ENCODE data around the gene KCNQ1OT1. TPM values are rescaled to one million over a fixed set of nuclear protein-coding genes. Genes with fewer than 3 reads are reported as not detected.

The KCNQ1OT1 gene
- total RNA-seq, 1 experiment from 2014 or later: 2.4 TPM

DNA sequence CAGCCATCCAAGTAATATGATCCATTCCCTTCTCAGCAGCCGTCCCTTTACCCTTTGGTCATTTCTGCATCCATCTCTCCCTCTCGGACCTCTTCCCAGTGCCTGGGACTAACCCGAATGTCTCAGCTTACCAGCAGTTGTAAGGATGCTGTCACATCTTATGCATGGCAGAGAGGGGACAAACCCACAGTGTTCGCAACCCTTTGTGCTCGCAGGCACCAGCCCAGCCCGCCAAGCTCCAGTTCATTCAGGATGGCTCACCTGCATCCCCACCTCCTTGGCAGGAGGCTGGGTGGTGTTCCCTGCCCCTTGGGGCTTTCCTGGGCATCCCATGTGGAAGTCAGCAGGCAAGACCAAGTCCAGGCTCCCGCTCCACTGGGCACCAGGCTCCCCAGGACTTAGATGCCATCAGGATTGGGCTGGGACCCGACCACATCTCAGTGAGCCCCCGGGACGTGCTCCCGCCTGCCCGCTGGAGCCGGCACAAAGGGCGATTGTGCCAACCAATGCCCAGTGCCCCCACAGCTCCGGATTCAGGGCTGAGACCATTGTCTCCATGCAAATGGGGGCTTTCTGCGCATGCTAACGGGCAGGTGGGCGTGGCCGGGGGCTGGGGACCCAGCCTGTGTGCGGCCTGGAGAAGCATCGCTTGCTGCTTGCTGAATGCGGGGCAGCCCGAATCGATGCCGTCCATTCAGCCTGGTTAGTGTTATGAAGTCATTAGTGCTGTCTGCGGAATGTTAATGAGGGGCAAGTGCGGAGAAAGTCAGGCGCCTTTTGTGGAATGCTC lies 108.6 kb downstream of the KCNQ1OT1 start:
- ChIA-PET CTCF (no interaction called here), POLR2A (no interaction called here)
- Mint-ChIP-seq H3K4me3 (no peak overlapping the region), H3K9me3 (no peaks in the 10 kb centered on the region), H3K27ac (no peak overlapping the region), H3K27me3 (ENCODE audit: low read depth) (peaks cover 100% of the 10 kb centered on the region; the same call in 1 of the 2 replicates), H3K36me3 (no peaks in the 10 kb centered on the region), H3K4me1 (no peaks in the 10 kb centered on the region)
- TF ChIP-seq JAZF1 (CRISPR knock-in tag; IDR thresholded peaks at IDR 0.05) (no peak), ZNF263 (CRISPR knock-in tag; IDR thresholded peaks at IDR 0.05; ENCODE audit: low read depth) (no peak), MAX (CRISPR knock-in tag; IDR thresholded peaks at IDR 0.05) (no peak), JUN (CRISPR knock-in tag; IDR thresholded peaks at IDR 0.05) (no peak), CDX4 (CRISPR knock-in tag; IDR thresholded peaks at IDR 0.05; ENCODE audit: borderline replicate concordance) (no peak), MXD4 (CRISPR knock-in tag; IDR thresholded peaks at IDR 0.05; ENCODE audit: borderline replicate concordance) (no peak), ZNF317 (CRISPR knock-in tag; IDR thresholded peaks at IDR 0.05; ENCODE audit: borderline replicate concordance, low read depth) (no peak), CREM (CRISPR knock-in tag; IDR thresholded peaks at IDR 0.05) (no peak), RORB (CRISPR knock-in tag; IDR thresholded peaks at IDR 0.05) (no peak), SMAD4 (CRISPR knock-in tag; IDR thresholded peaks at IDR 0.05) (no peak), ZMAT4 (CRISPR knock-in tag; IDR thresholded peaks at IDR 0.05) (no peak), ERG (CRISPR knock-in tag; IDR thresholded peaks at IDR 0.05) (no peak), ZSCAN18 (CRISPR knock-in tag; IDR thresholded peaks at IDR 0.05) (no peak), TP53 (CRISPR knock-in tag; IDR thresholded peaks at IDR 0.05) (no peak), ZNF138 (CRISPR knock-in tag; conservative IDR thresholded peaks at IDR 0.05) (no peak)
- TF ChIP-seq, protein P1, sequence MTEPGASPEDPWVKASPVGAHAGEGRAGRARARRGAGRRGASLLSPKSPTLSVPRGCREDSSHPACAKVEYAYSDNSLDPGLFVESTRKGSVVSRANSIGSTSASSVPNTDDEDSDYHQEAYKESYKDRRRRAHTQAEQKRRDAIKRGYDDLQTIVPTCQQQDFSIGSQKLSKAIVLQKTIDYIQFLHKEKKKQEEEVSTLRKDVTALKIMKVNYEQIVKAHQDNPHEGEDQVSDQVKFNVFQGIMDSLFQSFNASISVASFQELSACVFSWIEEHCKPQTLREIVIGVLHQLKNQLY (CRISPR knock-in tag; IDR thresholded peaks at IDR 0.05): no peak
- DNase-seq (ENCODE audit: low spot score) (peak; percentile 12), ATAC-seq (no peak)

- ATAC-seq (no peak), DNase-seq (ENCODE audit: low spot score) (no peak)
- H3K9me3 Mint-ChIP-seq: no peaks in the 10 kb centered on the region
- H3K36me3 Mint-ChIP-seq: no peaks in the 10 kb centered on the region
- TF ChIP-seq RELA (CRISPR knock-in tag; IDR thresholded peaks at IDR 0.05; ENCODE audit: borderline replicate concordance): no peak
- TF ChIP-seq ATF1 (CRISPR knock-in tag; IDR thresholded peaks at IDR 0.05): no peak
- no peak for TF ChIP-seq USF1 (CRISPR knock-in tag; IDR thresholded peaks at IDR 0.05)
- no peak for TF ChIP-seq ETV6 (CRISPR knock-in tag; IDR thresholded peaks at IDR 0.05)
- TF ChIP-seq MYBL2 (CRISPR knock-in tag; IDR thresholded peaks at IDR 0.05): no peak
- TF ChIP-seq ZMAT4 (CRISPR knock-in tag; IDR thresholded peaks at IDR 0.05): no peak
- TF ChIP-seq, protein P2, sequence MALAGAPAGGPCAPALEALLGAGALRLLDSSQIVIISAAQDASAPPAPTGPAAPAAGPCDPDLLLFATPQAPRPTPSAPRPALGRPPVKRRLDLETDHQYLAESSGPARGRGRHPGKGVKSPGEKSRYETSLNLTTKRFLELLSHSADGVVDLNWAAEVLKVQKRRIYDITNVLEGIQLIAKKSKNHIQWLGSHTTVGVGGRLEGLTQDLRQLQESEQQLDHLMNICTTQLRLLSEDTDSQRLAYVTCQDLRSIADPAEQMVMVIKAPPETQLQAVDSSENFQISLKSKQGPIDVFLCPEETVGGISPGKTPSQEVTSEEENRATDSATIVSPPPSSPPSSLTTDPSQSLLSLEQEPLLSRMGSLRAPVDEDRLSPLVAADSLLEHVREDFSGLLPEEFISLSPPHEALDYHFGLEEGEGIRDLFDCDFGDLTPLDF (CRISPR knock-in tag; IDR thresholded peaks at IDR 0.05): no peak
- no peak for TF ChIP-seq NFYB (CRISPR knock-in tag; conservative IDR thresholded peaks at IDR 0.05; ENCODE audit: low read depth)
- no peak for TF ChIP-seq CREM (CRISPR knock-in tag; IDR thresholded peaks at IDR 0.05)
- TF ChIP-seq, protein P3, sequence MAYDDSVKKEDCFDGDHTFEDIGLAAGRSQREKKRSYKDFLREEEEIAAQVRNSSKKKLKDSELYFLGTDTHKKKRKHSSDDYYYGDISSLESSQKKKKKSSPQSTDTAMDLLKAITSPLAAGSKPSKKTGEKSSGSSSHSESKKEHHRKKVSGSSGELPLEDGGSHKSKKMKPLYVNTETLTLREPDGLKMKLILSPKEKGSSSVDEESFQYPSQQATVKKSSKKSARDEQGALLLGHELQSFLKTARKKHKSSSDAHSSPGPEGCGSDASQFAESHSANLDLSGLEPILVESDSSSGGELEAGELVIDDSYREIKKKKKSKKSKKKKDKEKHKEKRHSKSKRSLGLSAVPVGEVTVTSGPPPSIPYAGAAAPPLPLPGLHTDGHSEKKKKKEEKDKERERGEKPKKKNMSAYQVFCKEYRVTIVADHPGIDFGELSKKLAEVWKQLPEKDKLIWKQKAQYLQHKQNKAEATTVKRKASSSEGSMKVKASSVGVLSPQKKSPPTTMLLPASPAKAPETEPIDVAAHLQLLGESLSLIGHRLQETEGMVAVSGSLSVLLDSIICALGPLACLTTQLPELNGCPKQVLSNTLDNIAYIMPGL (CRISPR knock-in tag; IDR thresholded peaks at IDR 0.05): no peak
- ChIA-PET POLR2A (no interaction called here), CTCF (no interaction called here)
- no peak overlapping the region for H3K4me3 Mint-ChIP-seq
- H3K27me3 Mint-ChIP-seq (ENCODE audit: low read depth): peaks cover 92% of the 10 kb centered on the region; the same call in 1 of the 2 replicates
- no peaks in the 10 kb centered on the region for H3K4me1 Mint-ChIP-seq
- no peak overlapping the region for H3K27ac Mint-ChIP-seq
Measured at GRCh38 chr11:2590131-2590964, 109.4 kb downstream of the KCNQ1OT1 start.
